Activated CD8-positive, alpha-beta memory T cell treated with anti-CD3 and anti-CD28 coated beads, Interleukin-2, amount 50 U/mL, for 1 hour (primary cell): Measurements from ENCODE around the gene MCRS1.

Source experiments
- DNase-seq: peaks from one replicate; pipeline ENCODE4 v3.0.0-alpha.2; 2020; ENCODE audit errors: extremely low read depth

The MCRS1 gene

GRCh38 chr12:49556391-49557186, 11.4 kb downstream of the MCRS1 start:
- DNase-seq = no peak

DNA sequence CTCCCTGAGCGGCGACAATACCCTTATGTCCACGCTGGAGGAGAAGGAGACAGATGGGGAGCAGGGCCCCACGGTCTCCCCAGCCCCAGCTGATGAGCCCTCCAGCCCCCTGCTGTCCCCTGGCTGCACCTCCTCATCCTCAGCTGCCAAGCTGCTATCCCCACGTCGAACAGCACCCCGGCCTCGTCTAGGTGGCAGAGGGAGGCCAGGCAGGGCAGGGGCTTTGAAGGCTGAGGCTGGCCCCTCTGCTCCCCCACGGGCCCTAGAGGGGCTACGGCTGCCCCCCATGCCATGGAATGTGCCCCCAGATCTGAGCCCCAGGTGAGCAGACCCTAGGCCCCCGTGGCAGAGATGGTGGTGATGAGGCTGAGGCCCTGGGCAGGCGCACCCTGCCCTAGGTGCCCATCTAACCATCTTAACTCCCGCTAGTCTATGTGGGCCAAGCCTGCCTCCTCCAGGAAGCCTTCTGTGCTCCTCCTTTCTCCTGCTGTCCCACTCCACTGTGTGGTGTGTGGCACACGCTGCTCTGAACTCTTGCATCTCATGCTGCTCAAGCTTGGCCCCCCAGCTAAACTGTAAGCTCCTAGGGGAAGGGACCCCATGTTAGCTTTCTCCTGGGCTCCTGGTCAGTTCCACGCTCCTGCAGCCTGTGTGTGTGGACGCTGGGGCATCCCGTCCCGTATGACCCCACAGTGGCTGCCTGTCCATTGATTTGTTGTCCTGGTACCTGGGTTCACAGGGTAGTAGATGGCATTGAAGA, 12.1 kb downstream of the MCRS1 start:
- DNase-seq = no peak

GRCh38 chr12:49554266-49554665, 13.7 kb downstream of the MCRS1 start:
- DNase-seq = no peak

GRCh38 chr12:49553512-49554088, 14.3 kb downstream of the MCRS1 start:
- no peak for DNase-seq

- no peak for DNase-seq
Measured at GRCh38 chr12:49552899-49553298, 15.0 kb downstream of the MCRS1 start.

- DNase-seq = no peak
Measured at GRCh38 chr12:49552425-49552824, 15.5 kb downstream of the MCRS1 start.

GRCh38 chr12:49552014-49552413, 15.9 kb downstream of the MCRS1 start:
- DNase-seq = no peak

DNA sequence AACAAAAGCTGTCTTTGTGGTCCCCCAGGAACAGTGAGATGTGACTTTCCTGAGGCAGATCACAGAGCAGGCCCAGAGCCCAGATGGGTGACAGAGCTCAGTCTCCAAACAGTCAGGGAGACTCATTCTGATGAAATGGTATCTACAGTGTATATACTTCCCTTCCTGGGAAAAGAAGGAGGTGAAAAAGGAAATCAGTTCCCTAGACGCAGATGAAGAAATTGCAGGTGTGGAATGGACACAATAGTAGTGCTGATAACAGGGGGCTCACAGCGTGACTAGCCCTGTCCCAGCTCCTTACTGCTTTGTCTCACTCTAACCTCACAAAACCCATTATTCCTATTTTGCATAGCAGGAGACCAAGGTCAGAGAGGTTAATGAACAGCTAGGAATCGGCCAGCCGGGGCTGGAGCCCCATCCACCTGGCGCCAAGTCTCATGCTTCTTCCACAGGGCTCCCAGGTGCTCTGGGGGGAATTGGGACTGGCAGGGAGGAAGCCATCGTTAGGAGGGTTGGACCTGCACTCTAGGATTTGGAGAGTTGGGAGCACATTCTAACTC, 17.2 kb downstream of the MCRS1 start:
- no peak for DNase-seq

DNA sequence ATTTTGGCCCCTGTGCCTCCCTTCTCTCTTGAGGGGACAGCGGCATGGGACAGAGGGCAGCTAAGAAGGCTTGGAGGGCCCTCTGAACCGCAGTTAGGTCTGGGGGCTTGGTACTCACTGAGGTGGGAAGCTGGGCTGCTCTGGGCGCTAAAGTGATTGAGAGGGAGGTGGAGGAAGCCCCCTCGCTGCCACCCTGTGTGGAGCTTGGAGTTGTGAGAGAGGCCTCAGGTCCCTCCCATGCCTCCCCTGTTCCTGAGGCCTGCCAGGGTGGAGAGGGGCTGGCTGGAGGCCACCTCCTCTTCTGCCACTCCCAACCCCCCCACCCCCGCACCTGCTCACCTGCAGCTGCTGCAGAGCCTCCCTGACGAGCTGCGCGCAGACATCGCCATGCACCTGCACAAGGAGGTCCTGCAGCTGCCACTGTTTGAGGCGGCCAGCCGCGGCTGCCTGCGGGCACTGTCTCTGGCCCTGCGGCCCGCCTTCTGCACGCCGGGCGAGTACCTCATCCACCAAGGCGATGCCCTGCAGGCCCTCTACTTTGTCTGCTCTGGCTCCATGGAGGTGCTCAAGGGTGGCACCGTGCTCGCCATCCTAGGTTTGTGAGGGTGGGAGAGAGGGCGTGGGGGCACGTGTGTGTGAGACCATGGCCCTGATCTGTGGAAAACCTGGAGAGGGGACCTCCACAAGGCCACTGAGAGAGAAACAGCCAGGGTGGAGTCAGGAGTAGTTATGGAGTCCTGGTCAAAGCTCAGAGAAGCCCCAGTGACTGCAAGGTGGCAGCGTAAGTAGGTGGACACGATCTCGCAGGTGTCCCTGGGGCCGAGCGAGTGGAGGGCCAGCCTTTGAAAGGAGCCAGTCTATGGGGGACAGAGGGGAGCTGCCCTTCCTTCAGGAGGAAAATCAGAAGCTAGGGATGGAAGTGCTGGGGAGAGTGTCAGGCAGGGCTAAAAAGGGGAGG, 17.9 kb downstream of the MCRS1 start:
- DNase-seq = no peak

GRCh38 chr12:49548822-49549648, 18.9 kb downstream of the MCRS1 start:
- no peak for DNase-seq

GRCh38 chr12:49548481-49548821, 19.5 kb downstream of the MCRS1 start:
- DNase-seq = no peak

- no peak for DNase-seq
Measured at GRCh38 chr12:49547090-49547690, 20.8 kb downstream of the MCRS1 start.

DNA sequence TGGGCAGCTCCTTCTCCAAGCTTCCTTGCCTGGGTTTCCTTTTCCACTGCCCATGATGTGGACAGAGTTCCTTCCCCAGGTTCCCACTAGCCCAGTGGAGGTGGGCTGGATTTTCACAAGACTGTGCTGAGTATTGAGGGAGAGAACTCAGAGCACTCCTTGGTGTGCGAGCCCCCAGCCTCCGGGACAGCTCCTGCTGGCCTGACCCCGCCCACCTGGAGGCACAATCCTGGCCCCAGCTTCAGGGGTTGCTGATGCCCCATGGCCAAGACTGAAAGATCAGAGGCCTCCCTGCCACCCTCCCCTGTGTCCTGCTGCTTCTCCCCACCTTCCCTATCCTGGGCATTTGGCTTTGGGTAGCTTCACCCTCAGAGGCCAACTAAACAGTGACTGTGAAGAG, 21.5 kb downstream of the MCRS1 start:
- DNase-seq = no peak

- no peak for DNase-seq
Measured at GRCh38 chr12:49545815-49546214, 22.1 kb downstream of the MCRS1 start.

- no peak for DNase-seq
Measured at GRCh38 chr12:49543914-49544815, 23.8 kb downstream of the MCRS1 start.

DNA sequence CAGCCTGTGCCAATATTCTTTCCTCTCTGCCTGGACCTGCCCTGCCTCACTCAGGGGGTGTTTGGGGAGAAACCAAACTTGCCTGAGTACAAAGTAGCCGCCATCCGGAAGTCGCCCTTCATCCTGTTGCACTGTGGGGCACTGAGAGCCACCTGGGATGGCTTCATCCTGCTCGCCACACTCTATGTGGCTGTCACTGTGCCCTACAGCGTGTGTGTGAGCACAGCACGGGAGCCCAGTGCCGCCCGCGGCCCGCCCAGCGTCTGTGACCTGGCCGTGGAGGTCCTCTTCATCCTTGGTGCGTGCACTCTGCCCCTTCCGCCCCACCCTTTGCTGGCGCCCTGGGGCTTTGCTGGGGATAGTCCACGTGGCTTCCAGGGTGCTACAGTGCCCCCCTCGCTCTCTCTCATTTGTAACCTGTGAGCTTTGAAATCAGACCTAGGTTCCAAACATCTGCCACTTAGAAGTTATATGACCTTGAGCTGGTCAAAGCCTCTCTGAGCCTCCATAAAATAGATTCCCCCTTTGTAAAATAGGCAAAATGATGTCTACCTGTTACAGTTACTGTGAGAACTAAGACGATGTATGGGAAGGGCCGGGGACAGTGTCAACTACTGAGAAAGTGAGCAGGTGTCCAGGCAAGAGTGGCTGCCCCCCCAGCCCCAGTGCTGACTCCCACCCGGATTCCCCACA, 24.6 kb downstream of the MCRS1 start:
- DNase-seq = no peak

DNA sequence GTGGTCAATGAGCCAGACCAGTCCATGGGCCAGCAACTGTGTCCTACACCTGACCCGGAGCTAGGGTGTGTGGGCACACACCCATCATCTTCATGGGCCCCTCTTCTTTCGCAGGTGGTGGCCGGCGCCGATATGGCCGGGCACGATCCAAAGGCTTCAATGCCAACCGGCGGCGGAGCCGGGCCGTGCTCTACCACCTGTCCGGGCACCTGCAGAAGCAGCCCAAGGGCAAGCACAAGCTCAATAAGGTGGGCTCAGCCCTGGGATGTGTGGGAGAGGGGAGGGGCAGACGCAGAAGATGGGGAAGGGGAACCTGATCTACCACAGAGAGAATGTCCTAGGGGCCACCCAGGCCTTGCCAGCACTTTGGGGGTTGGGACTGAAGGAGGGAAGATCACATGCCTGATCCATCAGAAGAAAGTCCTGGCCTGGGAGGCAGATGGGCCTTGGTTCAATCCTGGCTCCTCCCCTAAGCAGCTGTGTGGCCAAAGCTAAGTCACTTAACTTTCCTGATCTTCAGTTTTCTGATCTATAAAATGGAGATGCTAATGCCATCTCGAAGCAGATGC, 25.3 kb downstream of the MCRS1 start:
- no peak for DNase-seq

- no peak for DNase-seq
Measured at GRCh38 chr12:49541911-49542505, 25.9 kb downstream of the MCRS1 start.
